Measurements from ENCODE around the gene OR2B6.
"Not testable (repeated sequence)": the region's sequence is repeated elsewhere in the genome, so short reads cannot be mapped to it uniquely, and the experiment has no call there.

OR2B6 gene

DNA sequence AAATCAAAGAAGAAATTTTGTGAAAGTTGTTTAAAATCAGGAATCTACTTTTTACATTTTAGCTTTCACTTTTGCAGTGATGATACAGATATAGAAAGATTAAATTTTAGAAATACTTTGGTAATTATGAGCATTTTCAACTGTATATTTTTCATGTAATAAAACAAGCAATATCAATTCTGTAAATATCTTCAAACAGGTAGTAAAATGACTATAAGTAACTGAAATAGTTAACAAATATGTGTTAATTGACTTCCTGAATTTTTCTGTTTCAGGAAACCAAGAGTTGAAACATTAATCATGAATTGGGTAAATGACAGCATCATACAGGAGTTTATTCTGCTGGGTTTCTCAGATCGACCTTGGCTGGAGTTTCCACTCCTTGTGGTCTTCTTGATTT lies at the start of gene OR2B6:
Gene OR2B6 (plus strand): TSS at position 301 of the 400 bp plus-strand sequence. CDS start 0 bp downstream, at position 301.
- no peak for DNase-seq

DNA sequence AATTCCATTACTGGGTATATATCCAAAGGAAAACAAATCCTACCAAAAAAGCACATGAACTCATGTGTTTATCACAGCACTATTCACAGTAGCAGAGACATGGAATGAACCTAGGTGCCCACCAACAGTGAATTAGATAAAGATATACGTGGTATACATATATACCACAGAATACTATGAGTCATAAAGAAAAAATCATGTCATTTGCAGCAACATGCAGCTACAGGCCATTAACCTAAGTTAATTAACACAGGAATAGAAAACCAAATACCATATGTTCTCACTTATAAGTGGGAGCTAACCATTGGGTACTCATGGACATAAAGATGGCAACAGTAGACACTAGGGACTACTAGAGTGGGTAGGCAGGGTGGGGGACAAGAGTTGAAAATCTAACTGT lies 49.0 kb upstream of the OR2B6 start:
- no peak for DNase-seq

DNA sequence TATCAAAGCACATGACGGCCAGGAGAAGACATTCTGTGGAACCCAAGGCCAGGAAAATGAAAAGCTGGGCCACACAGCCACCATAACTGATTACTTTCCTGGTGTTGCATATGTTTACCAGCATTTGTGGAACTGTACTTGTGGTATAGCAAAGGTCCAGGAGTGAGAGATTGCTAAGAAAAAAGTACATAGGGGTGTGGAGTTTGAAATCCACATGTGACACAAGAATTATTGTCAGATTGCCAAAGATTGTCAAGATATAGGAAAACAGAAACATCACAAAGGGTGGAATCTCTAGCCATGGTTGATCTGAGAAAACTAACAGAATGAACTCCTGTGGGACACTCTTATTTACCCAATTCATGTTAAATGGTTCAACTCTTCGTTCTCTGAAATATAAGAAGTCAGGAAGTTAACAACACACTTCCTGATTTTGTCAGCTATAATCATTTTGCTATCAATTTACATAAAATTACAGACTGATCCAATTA lies 45.0 kb upstream of the OR2B6 start, which contains the start of gene OR2B2:
Gene OR2B2 (minus strand): TSS at position 441 of the 491 bp plus-strand sequence. CDS start 77 bp downstream, at position 364.
- DNase-seq: no peak

DNA sequence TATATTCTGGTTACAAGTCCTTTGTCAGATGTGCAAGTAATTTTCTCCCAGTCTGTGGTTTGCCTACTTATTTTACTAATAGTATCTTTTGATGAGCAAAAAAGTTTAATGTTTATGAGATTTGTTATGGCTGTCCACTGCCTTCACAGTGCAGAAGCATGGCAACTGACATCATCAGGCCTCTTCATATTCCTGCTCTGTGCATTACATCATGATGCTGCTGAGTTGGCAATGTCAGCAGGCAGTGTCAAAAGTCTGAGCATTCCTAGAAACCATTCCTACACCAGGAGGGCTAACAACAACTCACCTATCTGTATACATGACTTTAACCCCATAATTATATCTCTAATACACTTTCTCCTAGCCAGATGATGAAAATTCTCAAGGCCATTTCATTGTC lies 34.1 kb upstream of the OR2B6 start:
- DNase-seq: no peak

DNA sequence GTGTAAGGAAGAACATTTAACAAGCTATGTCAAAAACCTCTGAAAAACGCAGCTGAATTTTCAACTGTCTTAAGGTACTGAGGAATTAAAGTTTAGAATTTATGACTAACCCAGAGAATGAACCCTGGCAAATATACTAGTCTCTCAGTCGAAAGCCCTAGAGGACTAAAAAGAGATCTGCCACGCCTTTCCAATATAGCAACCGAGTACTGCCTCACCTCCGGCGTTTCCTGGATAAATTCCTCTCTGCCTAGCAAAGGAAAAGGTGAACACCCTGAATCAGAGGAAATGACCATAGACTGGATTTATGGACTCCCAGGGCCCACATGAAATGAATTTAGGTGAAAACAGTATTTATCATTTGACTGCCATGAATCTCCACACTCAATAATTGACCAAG lies 32.9 kb upstream of the OR2B6 start:
- no peak for DNase-seq

DNA sequence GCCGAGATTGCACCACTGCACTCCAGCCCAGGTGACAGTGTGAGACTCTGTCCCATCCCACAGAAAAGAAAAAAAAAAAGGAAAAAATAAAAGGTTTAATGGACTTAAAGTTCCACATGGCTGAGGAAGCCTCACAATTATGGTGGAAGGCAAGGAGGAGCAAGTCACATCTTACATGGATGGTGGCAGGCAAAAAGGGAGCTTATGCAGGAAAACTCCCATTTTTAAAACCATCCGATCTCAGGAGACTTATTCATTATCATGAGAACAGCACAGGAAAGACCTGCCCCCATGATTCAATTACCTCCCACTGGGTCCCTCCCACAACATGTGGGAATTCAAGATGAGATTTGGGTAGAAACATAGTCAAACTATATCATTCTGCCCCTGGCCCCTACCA lies 29.0 kb upstream of the OR2B6 start:
- DNase-seq: not testable (repeated sequence)

DNA sequence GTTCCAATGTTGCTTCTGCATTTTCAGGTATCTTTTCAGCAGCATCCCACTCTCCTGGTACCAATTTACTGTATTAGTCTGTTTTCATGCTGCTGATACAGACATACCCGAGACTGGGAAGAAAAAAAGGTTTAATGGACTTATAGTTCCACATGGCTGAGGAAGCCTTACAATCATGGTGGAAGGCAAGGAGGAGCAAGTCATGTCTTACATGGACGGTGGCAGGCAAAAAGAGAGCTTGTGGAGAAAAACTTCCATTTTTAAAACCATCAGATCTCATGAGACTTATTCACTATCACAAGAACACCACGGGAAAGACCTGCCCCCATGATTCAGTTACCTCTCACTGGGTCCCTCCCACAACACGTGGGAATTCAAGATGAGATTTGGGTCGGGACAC lies 27.1 kb upstream of the OR2B6 start:
- not testable (repeated sequence) for DNase-seq

DNA sequence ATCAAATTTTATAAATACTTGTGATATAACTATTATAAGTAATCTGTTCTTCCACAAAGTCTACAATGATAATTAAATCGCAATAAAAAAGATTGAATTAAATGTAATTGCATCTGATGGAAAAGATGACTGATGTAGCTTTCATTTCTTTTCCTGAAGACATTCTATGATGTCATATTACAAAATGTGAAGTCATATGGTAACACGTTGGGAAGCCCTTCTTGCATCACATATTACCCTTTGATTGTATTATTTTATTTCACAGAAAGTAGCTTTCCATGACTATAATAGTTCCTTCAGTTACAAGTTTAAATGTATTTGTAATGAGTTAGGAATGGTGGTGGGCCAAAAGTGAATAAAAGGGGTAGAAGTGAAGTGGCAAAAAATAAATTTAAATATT lies 25.8 kb upstream of the OR2B6 start:
- no peak for DNase-seq

DNA sequence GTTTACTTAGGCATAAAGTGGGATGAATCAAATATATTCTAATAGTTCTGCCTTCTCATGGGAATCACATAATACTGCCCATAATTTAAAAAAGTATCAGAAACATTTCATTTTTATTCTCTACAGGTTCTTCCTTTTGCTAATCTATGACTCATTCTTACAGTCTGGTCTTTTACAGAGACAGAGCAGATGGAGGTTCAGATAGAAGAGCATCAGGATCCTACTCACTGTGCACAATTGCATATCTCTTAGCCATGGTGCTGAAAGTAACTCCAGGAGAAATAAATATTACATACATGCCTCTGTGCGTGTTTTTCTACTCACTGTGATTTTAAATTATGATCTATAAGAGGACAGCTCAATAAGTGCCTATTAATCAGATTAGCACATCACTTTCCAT lies 16.3 kb upstream of the OR2B6 start:
- DNase-seq: peak in 1 of 2 donors; percentile 11

DNA sequence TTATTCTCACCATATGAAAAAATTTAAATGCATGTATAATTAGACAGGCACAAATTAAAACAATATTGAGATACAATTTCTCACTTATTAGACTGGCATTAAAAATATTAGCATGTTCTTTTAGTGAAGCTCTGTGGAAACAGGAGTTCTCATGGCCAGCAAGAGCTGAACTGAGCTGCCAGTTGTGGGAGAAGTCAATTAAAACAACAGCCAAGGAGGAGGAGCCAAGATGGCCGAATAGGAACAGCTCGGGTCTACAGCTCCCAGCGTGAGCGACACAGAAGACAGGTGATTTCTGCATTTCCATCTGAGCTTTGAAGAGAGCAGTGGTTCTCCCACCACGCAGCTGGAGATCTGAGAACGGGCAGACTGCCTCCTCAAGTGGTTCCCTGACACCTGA lies 14.0 kb upstream of the OR2B6 start:
- not testable (repeated sequence) for DNase-seq

DNA sequence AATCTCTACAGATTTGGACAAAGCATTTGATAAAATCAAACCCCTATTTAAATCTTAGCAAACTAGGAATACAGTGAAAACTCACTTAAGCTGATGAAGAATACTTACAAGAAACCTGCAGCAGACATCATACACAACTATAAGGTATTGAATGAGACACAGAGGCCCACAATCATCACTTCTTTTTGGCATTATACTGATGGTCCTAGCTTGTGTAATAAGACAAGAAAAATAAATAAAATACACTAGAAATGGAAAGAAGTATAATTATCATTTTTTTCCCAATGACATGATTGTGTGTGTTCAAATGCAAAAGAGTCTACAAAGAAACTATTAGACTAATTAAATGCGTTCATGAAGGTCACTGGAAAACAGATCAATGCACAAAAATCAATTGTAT lies 8.8 kb upstream of the OR2B6 start:
- no peak for DNase-seq

DNA sequence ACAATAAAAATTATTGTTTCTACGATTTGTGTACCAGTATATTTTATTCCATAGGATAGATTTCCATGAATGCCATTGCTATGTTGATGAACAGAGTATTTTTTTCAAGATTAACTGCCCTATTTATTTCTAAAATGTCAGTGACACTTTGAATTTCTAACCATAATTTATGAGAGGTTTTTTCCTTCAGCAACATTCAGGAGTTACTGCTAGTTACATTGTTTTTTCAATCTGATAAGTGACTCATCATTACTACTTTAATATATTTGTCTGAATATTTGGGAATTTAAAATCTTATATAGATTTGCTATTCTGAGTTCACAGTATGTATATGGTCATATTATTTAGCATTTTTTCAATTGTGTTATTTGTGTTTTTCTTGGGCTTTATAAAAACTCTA lies 6.0 kb upstream of the OR2B6 start:
- DNase-seq: no peak

DNA sequence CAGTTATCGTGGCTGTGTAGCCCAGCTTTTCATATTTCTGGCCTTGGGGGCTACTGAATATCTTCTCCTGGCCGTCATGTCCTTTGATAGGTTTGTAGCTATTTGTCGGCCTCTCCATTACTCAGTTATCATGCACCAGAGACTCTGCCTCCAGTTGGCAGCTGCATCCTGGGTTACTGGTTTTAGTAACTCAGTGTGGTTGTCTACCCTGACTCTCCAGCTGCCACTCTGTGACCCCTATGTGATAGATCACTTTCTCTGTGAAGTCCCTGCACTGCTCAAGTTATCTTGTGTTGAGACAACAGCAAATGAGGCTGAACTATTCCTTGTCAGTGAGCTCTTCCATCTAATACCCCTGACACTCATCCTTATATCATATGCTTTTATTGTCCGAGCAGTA lies 475 bp downstream of the OR2B6 start:
- no peak for DNase-seq

DNA sequence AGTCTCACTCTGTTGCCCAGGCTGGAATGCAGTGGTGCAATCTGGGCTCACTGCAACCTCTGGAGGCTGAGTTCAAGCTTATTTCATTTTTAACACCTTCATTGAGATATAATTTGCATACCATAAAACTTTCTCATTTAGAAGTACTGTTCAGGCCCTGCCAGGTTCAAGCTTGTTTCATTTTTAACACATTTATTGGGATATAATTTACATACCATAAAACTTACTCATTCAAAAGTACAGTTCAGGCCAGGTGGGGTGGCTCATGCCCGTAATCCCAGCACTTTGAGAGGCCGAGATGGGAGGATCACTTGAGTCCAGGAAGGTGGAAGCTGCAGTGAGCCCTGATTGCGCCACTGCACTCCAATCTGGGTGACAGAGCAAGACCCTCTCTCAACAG lies 5.5 kb downstream of the OR2B6 start:
- no peak for DNase-seq

DNA sequence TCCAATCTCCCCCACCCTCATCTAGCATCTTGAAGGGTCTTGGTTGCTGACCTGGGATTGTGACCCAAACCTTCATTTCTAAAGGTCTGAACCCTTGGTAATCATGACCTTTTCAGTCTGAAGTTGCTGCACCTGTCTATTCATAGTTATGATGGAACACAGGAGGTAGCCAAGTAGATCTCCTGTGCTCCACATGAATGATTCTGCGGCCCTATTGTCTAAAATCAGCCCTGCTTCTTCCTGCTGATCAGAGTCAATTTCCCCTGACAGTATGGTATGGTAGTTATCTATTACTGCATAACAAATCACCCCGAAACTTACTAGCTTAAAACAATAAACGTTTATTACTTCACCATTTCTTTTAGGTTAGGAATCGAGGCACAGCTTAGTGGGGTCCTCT lies 9.0 kb downstream of the OR2B6 start:
- DNase-seq: no peak

DNA sequence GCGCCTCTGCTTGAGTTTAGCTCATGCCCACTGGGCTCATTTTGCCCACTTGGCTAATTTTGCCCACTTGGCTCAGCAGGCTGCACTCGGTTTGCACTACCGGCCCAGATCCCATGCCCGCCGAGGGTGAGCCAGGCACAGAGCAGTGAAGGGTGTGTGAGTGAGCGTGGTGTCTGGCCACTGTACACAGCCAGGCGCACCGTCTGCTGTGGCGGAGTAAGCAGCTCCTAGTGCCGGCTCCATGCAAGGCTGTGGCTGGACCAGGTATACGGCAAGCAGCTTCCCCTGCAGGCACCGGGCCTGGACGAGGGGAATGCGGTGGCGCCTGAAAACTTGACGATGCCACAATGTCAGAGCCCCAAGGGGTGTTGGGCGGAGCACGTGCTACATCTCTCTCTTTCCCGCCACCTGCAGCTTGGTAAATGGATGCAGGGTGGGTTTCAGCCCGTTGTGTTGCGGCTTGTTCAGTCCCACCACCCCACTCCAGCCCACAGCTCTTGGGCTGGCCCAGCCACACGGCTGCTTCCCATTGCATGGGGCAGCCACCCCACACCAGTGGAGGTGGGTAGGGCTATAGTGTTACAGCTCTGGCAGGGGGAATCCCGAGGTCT lies 9.9 kb downstream of the OR2B6 start:
- DNase-seq: no peak

DNA sequence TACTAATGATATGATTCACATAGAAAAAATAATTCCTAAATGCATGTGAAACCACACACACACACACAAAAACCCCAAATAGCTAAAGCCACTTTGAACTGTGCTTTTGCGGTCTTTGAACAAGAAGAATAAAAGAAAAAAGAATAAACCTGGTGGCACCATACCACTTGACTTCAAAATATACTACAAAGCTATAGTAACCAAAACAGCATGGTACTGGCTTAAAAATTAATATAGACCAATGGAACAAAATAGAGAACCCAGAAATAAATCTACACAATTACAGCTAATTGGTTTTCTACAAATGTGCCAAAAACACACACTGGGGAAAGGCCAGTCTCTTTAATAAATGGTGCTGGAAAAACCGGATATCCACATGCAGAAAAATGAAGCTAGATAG lies 13.4 kb downstream of the OR2B6 start:
- no peak for DNase-seq

DNA sequence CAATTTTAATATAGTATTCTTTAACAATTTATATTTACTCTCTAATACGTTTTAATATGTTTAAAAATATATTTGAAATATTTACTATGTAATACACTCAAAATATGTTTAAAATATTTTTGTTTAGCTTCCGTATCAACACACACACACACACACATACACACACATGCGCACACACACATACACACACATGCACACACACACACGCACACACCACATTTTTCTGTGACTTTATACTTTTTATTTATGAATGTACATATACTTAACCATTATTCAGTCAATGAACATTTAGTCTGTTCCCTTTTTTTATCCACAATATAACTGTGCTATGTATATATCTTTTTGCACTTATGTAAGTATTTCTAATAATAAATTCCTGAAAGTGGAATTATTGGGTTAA lies 15.7 kb downstream of the OR2B6 start:
- no peak for DNase-seq

DNA sequence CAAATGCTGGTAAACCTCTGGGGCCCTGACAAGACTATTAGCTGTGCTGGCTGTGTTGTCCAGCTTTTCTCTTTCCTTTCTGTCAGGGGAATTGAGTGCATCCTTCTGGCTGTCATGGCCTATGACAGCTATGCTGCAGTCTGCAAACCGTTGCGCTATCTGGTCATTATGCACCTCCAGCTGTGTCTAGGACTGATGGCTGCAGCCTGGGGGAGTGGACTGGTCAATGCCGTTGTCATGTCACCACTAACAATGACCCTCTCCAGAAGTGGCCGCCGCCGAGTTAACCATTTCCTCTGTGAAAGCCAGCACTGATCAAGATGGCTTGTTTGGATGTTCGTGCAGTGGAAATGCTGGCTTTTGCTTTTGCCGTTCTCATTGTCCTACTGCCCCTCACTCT lies 20.3 kb downstream of the OR2B6 start:
- DNase-seq: no peak

DNA sequence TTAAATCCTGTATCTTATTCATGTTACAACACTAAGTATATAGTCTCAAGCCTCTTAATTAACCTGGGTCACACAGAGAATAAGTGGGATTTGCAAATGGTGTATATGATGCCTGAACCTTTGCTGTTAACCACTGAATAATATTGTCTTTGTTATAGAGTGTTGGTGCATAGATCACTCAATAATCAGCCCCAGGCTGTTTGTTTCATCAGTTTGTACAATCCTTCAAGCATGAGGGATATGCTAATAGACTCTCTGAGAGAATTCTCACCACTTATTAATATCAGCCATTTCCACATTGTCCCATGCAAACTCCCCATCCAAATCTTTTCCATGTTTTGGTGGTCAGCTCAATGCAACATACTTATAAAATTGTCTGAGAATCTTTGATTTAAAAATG lies 21.7 kb downstream of the OR2B6 start:
- no peak for DNase-seq

DNA sequence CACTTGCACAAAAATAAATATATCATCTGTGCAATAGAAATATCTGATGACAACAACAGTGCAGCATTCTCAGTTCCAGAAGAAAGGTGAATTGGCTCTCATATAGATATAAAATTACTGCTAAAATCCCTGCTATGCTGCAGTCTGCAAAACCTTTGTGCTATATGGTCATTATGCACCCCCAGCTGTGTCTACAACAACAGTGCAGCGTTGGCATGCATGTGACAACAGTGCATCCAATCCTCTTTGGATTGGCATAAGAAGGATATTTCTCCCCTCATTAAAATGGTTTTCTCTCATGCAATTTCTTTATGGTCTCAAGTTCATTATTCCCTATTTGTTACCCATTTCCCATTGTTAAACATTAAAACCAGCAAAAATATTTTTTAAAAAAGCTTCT lies 23.1 kb downstream of the OR2B6 start:
- DNase-seq: no peak

DNA sequence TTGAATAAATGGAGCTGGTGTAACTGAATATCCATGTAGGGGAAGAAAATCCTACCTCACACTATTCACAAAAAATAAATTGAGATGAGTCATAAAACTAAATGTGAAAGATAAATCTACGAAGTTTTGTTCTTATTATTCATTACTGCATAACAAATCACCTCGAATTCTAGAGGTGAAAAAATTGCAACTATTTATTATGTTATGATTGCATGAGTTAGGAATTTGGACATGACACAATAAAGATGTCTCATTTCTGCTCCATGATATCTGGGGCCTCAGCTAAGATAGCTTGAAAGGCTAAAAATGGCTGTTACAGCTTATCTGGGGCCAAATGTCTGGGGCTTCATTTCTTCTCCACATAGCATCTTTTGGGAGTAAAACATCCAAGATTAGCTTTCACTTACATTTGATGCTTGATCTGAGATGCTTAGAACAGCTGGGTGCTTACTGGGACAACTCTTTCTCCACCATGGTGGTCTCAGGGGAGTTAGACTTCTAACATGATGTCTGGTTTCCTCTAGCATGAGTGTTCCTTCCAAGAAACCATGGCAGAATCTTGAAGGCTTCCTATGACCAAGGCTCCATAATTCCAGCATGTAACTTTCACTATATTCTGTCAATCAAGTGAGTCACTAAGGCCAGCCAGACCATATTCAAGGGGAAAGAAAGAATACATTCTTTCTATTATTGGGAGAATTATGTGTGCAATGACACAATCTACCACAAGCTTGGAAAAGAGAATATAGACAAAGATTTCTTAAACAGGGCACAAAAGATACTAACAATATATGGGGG lies 30.1 kb downstream of the OR2B6 start:
- no peak for DNase-seq

DNA sequence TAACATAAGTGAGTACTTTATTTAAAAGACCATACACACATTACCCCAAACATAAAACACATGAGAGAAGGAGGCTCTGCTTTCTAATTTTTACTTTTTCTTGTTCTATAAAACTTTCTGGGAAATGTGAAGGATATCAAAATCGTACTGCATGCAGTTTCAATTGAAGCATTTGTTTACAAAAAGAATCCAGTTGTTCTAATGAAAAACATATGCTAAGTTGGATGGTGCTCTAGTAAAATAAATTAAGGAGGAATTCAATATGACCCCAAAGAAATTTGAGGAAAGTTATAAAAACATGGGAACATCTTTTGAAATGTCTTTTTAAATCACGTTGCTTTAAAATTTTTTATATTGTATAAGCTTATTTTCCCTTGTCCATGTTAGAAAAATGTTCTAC lies 37.6 kb downstream of the OR2B6 start:
- no peak for DNase-seq

DNA sequence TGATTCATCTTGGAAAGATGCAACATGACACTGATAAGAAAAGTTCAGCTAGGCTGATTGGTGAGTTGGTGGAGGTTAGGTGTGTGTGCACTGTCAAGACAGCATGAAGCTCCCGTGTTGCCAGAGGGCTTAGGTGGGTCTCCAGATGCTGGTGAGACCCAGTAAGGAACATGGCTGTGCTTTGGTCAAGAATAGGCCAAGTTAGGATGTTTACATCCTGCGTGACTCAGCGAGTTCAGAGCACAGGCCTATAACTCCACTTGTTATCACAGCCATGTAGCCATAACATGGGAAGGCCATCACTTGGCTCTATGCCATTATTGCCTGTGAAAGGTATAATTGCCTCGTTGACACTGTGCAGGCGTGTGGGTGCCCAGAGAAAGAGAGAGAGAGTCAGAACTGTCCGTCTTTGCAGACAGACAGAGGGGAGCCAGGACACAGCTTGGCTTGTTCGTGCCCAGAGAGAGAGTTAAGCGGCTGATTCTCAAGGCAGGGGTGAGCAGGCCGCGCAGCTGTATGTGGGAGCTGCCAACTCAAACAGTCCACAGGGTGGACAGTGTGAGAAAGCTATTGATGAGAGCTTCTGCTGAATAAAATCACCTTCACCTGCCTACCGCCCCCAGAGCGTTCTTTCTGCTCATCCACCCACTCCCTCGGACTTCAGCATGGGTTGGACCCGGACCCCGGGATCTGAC lies 43.5 kb downstream of the OR2B6 start:
- DNase-seq: no peak
